Testis (tissue), 3 donors: ENCODE measurements around the gene SARM1. TPM values are rescaled to one million over a fixed set of nuclear protein-coding genes. Genes with fewer than 3 reads are reported as not detected.
"Not testable (repeated sequence)": the region's sequence is repeated elsewhere in the genome, so short reads cannot be mapped to it uniquely, and the experiment has no call there.

Source experiments
- DNase-seq: peaks from one replicate; pipeline ENCODE4 v3.0.0-alpha.2; 2019
- H3K27ac ChIP-seq, 2 donors: fragments of 200-600 bp; sonication (generic); one replicate each; pipeline ENCODE4 v1.5.1; 2019
- H3K27me3 ChIP-seq: fragments of 200-600 bp; sonication (generic); one replicate; pipeline ENCODE4 v1.5.1; 2019
- H3K36me3 ChIP-seq: fragments of 200-600 bp; sonication (generic); one replicate; pipeline ENCODE4 v1.5.1; 2017; ENCODE audit warnings: low read depth; ENCODE audit errors: missing control alignments
- H3K4me1 ChIP-seq: fragments of 200-600 bp; sonication (generic); one replicate; pipeline ENCODE4 v1.5.1; 2019
- H3K4me3 ChIP-seq, 2 donors: fragments of 200-600 bp; sonication (generic); one replicate each; pipeline ENCODE4 v1.5.1; 2017 to 2019
- H3K9me3 ChIP-seq: fragments of 200-600 bp; sonication (generic); one replicate; pipeline ENCODE4 v1.5.1; 2017
- CTCF ChIP-seq, 3 experiments: fragments of 450-650 bp in 2 of 3; fragments of 200-600 bp in 1 of 3; sonication (generic) in 1 of 3; IDR thresholded peaks; one replicate each; pipeline ENCODE4 v1.5.1; 2016 to 2019; ENCODE audit warnings: antibody characterized with exemption in 3 of 3, mild to moderate bottlenecking in 2 of 3, moderate library complexity in 1 of 3
- POLR2A ChIP-seq: fragments of 450-650 bp; IDR thresholded peaks from one replicate; pipeline ENCODE4 v1.6.1; 2017; ENCODE audit warnings: antibody characterized with exemption, mild to moderate bottlenecking, moderate library complexity
- WGBS, 2 donors: methylation state at CpG; one replicate each; pipeline ENCODE4 v1.1.5; 2018; 5-methylcytosine and 5-hydroxymethylcytosine counted together
- intact Hi-C: fragments of 100-400 bp; cut with DNase I; formaldehyde crosslinking; loops from one replicate; pipeline ENCODE4 v1.15.1; 2023; ENCODE audit warnings: low total_unique reads
- polyA plus RNA-seq: library from polyadenylated mRNA; stranded (reverse); fragments of 350-450 nt; fragmentation: Illumina TruSeq; extraction: RNeasy Lipid Tissue Mini Kit (QIAGEN cat#74804); gene quantifications from one replicate; pipeline ENCODE4 v1.2.3, GENCODE V29; 2014; ENCODE audit warnings: low read depth, low replicate concordance; ENCODE audit not compliant: insufficient read depth
- total RNA-seq, 2 donors: library from RNA; depleted of rRNA; stranded (reverse); fragments of >200 nt; gene quantifications; one replicate each; pipeline ENCODE4 v1.2.3, GENCODE V29; 2016

Gene SARM1
- total and polyA plus RNA-seq, 3 donors from 2014 or later, result 6.6 to 19.9 (median 18.6) TPM

GRCh38 chr17:28425206-28425605 is 53.7 kb downstream of the SARM1 start:
- DNase-seq, result no peak
- Histone ChIP-seq H3K27ac (no peak overlapping the region), H3K4me1 (no peaks in the 10 kb centered on the region), H3K9me3 (no peaks in the 10 kb centered on the region), H3K4me3 (no peak overlapping the region), H3K36me3 (no peaks in the 10 kb centered on the region), H3K27me3 (no peaks in the 10 kb centered on the region)
- WGBS, 2 donors, result 69 to 74% methylated on average over 13 of the region's 13 CpGs
- TF ChIP-seq POLR2A (no peak), CTCF (IDR thresholded peaks at IDR 0.05) (no peak)
- intact Hi-C loops, result no loop called here

- Histone ChIP-seq H3K27ac (no peak overlapping the region), H3K27me3 (no peaks in the 10 kb centered on the region), H3K4me1 (no peaks in the 10 kb centered on the region), H3K4me3 (no peak overlapping the region), H3K9me3 (no peaks in the 10 kb centered on the region), H3K36me3 (no peaks in the 10 kb centered on the region)
- TF ChIP-seq POLR2A (no peak), CTCF (IDR thresholded peaks at IDR 0.05) (no peak)
- WGBS, 2 donors, result 53 to 77% methylated on average over 9 of the region's 9 CpGs
- DNase-seq, result no peak
- intact Hi-C loops, result no loop called here
Observed at GRCh38 chr17:28426081-28426519, 54.6 kb downstream of the SARM1 start.

- Histone ChIP-seq H3K4me1 (no peaks in the 10 kb centered on the region), H3K4me3 (no peak overlapping the region), H3K27ac (no peak overlapping the region), H3K9me3 (no peaks in the 10 kb centered on the region), H3K27me3 (no peaks in the 10 kb centered on the region), H3K36me3 (no peaks in the 10 kb centered on the region)
- no peak for DNase-seq
- TF ChIP-seq CTCF (IDR thresholded peaks at IDR 0.05) (no peak), POLR2A (no peak)
- intact Hi-C loops, result no loop called here
- 91% methylated on average over 5 of the region's 5 CpGs for WGBS, 2 donors
Observed at GRCh38 chr17:28427371-28427770, 55.9 kb downstream of the SARM1 start.

- H3K27me3 ChIP-seq, H3K9me3 ChIP-seq, H3K4me1 ChIP-seq, intact Hi-C loops, H3K36me3 ChIP-seq, DNase-seq, H3K27ac ChIP-seq, H3K4me3 ChIP-seq: not testable (repeated sequence)
- 86% methylated on average over 4 of the region's 4 CpGs for WGBS, 2 donors
Observed at GRCh38 chr17:28427982-28428381, 56.5 kb downstream of the SARM1 start.

- no peaks in the 10 kb centered on the region for H3K36me3 ChIP-seq
- no peak for DNase-seq
- no peaks in the 10 kb centered on the region for H3K4me1 ChIP-seq
- H3K27me3 ChIP-seq, result no peaks in the 10 kb centered on the region
- intact Hi-C loops, result no loop called here
- H3K27ac ChIP-seq, result no peak overlapping the region
- no peaks in the 10 kb centered on the region for H3K9me3 ChIP-seq
- WGBS, 2 donors, result 67 to 76% methylated on average over 1 of the region's 1 CpG
- no peak for TF ChIP-seq POLR2A
- no peak for TF ChIP-seq CTCF (IDR thresholded peaks at IDR 0.05)
- H3K4me3 ChIP-seq, result no peak overlapping the region
Observed at GRCh38 chr17:28433721-28434120, 62.2 kb downstream of the SARM1 start.

- intact Hi-C loops, H3K27me3 ChIP-seq, H3K4me1 ChIP-seq, H3K36me3 ChIP-seq, H3K9me3 ChIP-seq, H3K27ac ChIP-seq, DNase-seq, H3K4me3 ChIP-seq: not testable (repeated sequence)
- 88 to 89% methylated on average over 8 of the region's 8 CpGs for WGBS, 2 donors
Observed at GRCh38 chr17:28434326-28434725, 62.8 kb downstream of the SARM1 start.
